GM12801 (cell line): Measurements from ENCODE around the gene CABYR.

Experiments
- TF ChIP-seq, protein P1 (sequence below): IDR thresholded peaks from one replicate; pipeline ENCODE4 v1.5.1; 2011; ENCODE audit warnings: control low read depth; ENCODE audit not compliant: insufficient read length; ENCODE audit errors: extremely low read depth

Gene CABYR

DNA sequence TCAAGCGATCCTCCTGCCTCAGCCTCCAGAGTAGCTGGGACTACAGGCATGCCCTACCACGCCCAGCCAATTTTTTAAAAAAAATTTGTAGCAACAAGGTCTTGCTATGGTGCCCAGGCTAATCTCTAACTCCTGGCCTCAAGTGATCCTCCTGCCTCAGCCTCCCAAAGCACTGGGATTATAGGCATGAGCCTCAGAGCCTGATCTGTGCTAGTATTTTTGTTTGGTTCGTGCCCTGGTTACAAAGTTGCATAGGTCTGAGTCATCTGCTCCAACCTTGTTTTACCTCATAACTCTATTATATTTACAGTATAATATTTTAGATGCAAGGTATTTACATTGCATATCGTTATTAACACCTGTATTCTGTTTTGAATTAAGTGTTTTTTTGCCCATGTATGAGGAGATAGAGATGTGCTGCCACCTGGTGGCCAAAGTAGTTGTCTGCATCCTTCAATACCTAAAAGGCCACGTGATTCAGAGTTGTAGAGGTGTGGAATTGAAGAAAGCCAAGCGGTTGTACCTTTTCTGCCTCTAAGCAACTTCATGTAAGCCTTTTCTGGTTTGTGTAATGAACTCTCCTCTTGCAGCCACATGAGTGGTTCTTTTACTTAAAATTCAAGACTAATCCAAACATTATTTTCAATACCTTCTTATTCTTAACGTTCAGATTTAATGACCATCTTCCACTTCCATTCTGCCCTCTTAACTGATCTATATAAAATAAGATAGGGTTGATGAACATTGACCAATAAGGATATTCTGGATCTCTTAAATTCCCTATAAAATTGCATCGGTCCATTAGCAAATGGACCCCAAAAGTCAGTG is 19.9 kb upstream of the CABYR start:
- TF ChIP-seq, protein P1, sequence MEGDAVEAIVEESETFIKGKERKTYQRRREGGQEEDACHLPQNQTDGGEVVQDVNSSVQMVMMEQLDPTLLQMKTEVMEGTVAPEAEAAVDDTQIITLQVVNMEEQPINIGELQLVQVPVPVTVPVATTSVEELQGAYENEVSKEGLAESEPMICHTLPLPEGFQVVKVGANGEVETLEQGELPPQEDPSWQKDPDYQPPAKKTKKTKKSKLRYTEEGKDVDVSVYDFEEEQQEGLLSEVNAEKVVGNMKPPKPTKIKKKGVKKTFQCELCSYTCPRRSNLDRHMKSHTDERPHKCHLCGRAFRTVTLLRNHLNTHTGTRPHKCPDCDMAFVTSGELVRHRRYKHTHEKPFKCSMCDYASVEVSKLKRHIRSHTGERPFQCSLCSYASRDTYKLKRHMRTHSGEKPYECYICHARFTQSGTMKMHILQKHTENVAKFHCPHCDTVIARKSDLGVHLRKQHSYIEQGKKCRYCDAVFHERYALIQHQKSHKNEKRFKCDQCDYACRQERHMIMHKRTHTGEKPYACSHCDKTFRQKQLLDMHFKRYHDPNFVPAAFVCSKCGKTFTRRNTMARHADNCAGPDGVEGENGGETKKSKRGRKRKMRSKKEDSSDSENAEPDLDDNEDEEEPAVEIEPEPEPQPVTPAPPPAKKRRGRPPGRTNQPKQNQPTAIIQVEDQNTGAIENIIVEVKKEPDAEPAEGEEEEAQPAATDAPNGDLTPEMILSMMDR: no peak

DNA sequence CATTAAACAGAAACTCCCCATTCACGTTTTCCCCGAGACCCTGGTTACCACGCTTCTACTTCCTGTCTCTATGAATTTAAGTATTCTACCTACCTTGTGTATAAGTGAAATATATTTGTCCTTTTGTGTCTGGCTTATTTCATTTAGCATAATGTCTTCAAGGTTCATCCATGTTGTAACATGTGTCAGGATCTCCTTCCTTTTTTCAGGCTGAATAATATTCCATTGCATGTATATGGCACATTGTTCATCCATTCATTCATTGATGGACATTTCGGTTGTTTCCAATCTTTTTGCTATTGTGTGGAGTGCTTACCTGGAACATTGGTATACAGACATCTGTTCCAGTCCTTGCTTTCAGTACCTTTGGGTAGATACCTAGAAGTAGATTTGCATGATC is 18.2 kb upstream of the CABYR start:
- TF ChIP-seq, protein P1: no peak

DNA sequence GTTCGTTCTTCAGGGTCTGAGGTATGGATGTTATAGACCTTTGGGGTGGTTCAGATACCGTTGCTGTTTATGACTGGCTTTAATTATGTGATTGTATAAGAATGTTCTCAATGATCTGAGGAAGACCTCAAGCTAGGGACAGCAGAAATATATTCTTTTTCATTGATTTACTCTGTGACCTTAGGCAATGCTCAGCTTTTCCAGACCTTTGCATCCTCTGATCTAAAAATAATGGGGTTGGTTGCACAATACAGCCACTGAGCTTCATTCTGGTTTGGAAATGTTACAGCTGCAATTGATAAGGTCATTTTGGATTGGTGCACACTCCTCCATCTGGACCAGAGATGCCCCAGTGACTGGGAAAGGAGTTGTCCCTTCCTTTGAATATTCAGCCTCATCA is 17.2 kb upstream of the CABYR start:
- TF ChIP-seq, protein P1: no peak

DNA sequence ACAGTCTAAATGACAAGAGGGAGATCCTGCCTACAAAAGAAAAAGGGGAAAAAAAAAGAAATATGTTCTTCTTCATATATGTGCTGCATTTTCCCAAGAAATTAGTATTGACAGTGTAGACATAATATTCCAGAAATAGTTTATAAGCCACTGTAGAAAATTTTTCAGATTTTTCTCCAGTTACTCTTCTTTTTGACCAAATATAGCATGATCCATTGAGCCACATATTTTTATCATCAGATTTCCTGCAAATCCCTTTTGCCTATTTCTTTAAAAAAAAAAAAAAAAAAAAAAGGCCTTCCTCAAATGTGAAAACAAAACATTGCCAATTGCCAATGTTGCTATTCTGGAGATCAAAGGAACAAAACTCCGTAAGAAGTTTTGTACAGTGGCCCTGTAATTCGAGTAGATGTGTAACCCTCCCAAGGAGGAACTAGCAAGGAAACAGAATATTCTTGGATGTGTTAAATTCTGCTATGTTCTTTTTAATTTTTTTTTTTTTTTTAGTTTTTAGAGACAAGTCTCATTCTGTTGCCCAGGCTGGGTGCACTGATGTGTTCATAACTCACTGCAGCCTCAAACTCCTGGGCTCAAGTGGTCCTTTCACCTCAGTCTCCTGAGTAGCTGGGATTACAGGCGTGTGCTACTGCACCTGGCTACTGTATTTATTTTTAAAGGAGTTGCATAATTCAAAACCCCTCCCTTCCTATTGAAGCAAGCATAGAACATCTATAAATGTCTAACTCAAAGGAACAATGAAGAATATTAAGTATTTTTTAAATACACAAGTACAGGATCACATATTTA is 12.5 kb upstream of the CABYR start:
- TF ChIP-seq, protein P1: no peak

DNA sequence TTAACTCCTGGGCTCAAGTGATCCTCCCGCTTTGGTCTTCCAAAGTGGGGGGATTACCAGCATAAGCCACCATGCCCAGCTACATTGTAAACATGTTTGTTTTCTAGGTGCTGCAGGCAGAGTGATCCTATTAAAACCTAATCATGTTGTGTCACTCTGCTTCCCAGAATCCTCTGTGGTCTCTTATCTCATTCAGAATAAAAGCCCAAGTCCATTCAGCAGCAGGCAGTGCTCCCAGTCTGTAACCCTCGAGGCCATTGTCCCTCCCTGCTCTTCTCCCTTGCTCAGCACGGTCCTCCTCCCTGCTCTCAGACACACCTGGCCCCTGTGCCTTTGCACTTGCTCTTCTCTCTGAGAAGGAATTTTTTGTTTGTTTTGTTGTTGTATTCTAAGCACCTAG is 11.1 kb upstream of the CABYR start:
- TF ChIP-seq, protein P1: no peak

DNA sequence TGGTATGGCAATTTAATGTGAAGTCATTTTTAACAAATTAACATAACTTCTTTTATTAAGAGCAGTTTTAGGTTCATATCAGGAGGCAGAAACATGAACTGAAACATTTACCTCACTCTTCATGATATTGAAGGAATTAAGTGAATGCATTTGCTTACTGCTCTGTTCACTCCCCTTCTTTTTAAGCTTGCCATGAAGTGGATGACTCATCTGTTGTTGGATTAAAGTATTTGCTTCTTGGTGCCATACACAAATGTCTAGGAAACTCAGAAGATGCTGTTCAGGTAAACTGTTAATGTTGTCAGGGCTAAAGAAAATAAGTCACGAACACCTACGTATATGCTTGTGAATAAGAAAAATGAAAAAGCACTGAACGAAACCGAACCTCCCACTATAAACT is 10.2 kb upstream of the CABYR start:
- TF ChIP-seq, protein P1: no peak

DNA sequence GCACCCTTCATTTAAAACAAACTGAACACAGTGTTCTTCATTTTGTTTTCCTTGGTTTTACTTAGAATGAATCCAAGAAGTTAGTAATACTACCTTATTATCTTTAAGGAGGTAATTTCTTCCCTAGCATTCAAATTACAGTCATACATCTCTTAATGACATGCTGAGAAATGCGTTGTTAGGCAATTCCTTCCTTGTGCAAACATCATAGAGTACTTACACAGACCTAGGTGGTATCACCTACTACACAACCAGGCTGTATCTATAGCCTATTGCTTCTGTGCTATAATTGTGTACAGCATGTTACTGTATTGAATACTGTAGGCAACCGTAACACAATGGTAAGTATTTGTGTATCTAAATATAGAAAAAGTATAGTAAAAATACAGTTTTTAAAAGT is 8.4 kb upstream of the CABYR start:
- TF ChIP-seq, protein P1: no peak
